HL-60 (cell line): ENCODE results near the gene GJB5.

Experiments used
- POLR2AphosphoS5 ChIP-seq: IDR thresholded peaks from 2 replicates; pipeline ENCODE4 v1.6.1; 2012; ENCODE audit warnings: low read depth
- TF ChIP-seq, protein P1 (sequence below): IDR thresholded peaks from one replicate; pipeline ENCODE4 v1.5.1; 2011; ENCODE audit warnings: low read length, control low read depth, inconsistent platforms; ENCODE audit not compliant: insufficient read depth

DNA sequence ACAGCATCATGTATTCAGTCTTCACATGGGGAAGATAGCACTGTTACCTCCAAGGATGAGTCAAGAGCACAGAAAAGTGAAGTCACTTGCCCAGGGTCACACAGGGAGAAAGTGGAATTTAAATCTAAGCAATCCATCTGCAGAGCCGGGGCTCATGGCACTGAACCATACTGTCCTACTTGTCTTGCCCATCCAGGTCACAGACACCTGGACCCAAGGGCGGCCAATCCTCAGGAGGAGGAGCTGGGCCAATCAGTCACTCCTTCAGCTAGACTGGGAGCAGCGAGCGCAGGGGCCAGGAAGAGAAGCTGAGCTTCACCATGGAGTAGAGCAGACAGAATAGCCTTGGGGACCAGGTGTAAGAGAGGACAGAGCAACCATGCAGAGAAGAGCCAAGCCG lies 9.2 kb upstream of the GJB5 start:
- no peak for TF ChIP-seq POLR2AphosphoS5
- TF ChIP-seq, protein P1, sequence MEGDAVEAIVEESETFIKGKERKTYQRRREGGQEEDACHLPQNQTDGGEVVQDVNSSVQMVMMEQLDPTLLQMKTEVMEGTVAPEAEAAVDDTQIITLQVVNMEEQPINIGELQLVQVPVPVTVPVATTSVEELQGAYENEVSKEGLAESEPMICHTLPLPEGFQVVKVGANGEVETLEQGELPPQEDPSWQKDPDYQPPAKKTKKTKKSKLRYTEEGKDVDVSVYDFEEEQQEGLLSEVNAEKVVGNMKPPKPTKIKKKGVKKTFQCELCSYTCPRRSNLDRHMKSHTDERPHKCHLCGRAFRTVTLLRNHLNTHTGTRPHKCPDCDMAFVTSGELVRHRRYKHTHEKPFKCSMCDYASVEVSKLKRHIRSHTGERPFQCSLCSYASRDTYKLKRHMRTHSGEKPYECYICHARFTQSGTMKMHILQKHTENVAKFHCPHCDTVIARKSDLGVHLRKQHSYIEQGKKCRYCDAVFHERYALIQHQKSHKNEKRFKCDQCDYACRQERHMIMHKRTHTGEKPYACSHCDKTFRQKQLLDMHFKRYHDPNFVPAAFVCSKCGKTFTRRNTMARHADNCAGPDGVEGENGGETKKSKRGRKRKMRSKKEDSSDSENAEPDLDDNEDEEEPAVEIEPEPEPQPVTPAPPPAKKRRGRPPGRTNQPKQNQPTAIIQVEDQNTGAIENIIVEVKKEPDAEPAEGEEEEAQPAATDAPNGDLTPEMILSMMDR = no peak
